Hippocampal formation (tissue), 2 donors: ENCODE measurements around the gene NDUFA1.
A peak's percentile ranks its signal among the peaks of the same experiment; 100 is the strongest.
"Not testable (repeated sequence)": the region's sequence is repeated elsewhere in the genome, so short reads cannot be mapped to it uniquely, and the experiment has no call there.

ENCODE experiments used
- DNase-seq, 2 donors: peaks; one replicate each; lab custom pipeline; 2025; lab: John Stamatoyannopoulos, UW

NDUFA1 gene

DNA sequence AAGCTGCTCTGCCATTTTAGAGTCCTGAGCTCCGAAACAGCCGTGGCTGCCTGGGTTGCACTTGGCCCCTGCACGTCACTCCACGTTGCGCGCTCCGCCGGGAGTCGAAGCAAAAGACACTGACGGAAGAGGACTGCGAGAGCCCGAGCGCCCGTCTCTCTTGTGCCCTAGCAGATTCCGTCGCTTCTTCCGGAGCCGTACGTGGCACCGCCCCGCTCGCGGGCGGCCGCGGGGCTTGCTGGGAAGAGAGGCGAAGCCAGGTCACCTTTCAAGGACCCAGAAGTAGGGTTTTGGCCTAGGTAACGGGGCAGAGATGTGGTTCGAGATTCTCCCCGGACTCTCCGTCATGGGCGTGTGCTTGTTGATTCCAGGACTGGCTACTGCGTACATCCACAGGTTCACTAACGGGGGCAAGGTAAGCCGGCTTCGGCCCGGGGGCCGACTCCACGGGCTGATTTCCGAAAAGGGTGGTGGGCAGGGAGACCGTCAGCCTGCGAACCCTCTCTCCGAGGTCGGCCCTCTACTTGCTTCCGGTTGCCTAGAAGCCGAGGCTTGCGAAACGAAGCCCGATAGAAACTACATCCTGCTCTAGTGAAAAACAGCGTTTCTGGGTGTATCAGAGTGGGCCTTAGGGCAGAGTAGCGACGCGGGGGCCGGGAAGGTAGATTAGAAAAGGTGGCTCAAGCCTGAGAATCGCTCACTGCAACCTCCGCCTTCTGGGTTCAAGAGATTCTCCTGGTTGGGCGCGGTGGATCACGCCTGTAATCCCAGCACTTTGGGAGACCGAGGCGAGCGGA is at the start of gene NDUFA1, which contains the start of gene RNF113A:
TSS of gene NDUFA1 (plus strand) at position 234 of the 797 bp plus-strand sequence. CDS start at position 314, 80 bp downstream.
TSS of gene RNF113A (minus strand) at position 135 of the 797 bp plus-strand sequence. CDS start at position 15, 120 bp downstream.
- peak; percentile 76 to 85 for DNase-seq

DNA sequence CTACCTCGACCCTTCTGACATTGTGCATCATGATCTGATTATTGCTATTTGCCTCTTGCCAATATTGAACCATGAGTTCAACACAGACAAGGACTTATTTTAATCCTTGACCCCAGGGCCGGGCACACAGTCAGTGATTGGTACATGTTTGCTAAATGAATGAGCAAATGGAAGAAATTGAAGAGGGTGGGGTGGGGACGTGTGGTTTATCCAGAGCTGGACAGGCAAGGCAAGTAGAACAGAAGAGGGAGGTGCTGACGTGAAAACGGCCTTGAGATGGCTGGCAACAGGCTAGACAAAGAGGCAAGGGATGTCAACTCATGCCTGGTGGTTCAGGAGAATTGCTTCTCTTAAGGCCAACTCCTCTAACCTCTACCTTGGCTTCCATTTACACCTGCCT is 47.4 kb upstream of the NDUFA1 start:
- DNase-seq, result not testable (repeated sequence)

DNA sequence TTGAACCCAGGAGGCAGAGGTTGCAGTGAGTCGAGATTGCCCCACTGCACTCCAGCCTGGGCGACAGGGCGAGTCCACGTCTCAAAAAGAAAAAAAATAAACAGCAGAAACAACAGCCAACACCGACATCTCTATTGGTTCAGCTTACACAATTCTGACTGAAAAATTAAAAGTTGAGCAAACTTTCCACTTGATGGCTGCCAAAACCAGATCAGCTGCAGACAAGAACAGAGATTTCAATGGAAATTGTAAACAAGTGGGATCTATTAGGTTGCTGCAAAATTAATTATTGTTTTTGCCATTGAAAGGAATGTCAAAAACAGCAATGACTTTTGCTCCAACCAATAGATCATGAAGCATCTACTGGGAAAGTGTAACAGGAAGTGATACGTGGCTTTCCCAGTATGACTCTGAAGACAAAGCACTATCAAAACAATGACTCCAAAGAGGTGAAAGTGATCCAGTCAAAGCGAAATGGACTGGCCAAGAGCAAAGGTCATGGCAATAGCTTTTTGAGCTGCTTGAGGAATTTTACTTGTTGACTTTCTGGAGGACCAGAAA is 45.2 kb upstream of the NDUFA1 start:
- no peak for DNase-seq

DNA sequence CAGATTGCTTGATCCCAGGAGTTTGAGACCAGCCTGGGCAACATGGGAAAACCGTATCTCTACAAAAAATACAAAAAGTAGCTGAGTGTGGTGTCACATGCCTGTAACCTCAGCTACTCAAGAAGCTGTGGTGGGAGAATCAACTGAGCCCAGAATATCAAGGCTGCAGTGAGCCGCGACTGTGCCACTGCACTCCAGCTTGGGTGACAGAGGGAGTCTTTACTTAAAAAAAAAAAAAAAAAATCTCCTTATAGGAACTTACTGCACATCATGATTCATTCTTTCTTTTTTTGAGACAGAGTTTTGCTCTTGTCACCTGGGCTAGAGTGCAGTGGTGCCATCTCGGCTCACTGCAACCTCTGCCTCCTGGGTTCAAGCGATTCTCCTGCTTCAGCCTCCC is 43.2 kb upstream of the NDUFA1 start:
- no peak for DNase-seq

DNA sequence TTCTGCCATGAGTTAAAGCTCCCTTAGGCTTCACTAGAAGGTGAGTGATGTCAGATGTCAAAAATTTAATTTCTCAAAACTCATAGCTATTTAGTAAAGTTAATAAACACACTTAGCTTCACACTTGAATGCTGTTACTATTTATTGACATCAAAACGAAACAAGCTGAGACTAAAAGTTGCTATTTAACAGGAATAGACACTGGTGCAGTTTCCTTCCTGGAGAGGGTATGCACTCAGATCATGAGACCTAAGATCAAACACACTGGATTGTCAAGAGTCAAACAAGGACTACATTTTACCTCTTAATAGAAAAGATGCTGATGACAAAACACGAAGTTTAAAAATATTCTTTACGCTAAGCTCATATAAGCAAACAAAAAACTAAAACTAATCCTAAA is 37.7 kb upstream of the NDUFA1 start:
- no peak for DNase-seq

DNA sequence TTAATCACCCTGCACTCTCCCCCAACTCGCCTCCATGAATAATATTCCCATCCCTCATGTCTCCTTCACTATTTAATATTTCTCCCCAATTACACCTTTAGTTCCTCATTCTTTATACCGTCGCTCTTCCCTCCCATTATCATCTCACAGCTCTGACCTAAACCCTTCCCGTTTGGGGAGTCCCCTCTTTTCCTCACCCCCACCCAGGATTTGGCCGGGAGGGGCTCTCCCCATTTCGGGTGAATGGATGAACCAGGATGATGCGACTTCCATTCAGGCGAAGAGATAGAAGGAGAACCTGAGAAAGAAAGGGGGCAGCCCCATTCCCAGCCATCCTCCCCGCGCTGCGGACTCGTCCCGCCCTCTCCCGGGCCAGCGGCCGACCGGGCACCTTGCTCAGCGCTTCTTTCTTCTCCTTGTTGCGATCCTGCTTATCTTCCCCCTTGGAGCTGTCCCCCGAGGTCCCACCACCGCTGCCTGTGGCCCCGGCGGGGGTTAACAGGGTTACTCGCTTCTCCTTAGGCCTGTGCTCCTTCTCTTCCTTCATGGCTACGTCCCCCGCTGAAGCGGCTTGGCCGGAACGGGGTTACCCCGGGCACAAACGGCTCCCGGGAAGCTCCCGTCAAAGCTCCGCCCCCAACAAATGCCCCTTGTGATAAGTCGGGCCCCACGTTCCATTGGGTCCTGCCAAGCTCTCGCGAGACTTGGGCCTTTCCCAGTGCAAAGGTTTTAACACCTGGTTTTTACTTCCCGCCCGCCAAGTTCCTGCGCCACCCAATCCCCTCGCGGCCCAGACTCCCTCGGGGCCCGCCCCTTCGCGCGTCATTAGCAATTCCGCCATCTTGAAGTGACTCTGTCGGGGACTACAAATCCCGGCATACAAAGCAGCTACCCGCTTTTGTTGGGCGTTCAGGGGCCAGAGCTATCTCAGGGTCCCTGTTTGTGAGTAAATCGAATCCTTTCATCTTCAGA is 19.0 kb upstream of the NDUFA1 start, which contains the start of gene UPF3B:
TSS of gene UPF3B (minus strand) at position 582 of the 972 bp plus-strand sequence. CDS start at position 547, 35 bp downstream.
- DNase-seq, result peak; percentile 89 to 94

DNA sequence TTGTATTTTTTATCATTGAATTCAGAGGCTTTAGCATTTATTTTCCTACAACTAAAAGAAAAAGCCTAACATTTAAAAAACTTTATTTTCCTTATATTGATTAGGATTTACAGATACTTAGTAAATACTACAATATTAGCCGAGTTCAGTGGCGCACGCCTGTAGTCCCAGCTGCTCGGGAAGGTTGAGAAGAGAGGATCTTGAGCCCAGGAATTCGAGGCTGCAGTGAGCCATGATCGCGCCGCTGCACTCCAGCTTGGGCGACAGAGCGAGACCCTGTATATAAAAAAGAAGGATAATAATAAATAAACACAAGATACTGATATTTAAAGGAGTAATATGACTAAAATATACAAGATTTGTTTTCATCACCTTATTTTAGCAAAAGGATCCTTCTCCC is 18.2 kb upstream of the NDUFA1 start:
- DNase-seq, result peak in 1 of 2 donors; percentile 0

DNA sequence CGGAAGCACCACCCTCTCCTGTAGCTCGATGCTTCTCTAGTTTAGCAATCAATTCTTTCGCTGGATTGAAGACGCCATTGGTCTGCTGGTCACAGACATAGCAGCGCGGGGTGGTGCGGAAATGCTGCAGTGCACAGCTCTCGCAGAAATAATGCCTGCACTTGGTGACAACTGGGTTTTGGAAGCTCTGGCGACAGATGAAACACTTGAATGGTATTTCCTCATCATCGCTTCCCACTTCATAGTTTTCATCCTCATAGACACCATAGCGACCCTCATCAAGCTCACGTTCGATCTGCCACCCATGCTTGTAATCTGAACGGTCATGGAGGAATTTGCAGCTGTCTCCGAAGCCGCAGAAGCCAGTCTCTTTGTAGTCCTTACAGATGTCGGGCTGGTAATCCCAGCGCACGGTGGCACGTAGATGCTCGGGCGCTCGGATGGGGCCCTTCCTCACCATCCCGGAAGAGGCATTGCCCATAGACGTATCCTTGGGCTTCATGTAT is 953 bp upstream of the NDUFA1 start:
- no peak for DNase-seq

DNA sequence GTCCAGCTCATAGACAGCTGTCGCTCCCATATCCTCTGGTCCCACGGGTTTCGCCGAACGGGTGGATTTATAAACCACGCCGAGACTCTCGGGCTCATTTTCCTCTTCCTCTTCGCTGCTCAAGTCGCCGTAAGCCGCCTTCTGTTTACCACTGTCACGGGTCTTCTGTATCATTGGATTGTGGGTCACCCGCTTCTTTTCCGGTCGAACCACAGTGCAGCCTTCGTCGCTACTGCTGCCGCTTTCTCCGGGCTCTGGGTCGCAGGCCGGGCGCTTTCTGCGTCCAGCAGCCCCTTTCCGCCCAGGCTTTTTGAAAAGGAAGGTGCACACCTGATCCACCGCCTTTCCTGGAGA is 410 bp upstream of the NDUFA1 start:
- peak in 1 of 2 donors; percentile 64 for DNase-seq

DNA sequence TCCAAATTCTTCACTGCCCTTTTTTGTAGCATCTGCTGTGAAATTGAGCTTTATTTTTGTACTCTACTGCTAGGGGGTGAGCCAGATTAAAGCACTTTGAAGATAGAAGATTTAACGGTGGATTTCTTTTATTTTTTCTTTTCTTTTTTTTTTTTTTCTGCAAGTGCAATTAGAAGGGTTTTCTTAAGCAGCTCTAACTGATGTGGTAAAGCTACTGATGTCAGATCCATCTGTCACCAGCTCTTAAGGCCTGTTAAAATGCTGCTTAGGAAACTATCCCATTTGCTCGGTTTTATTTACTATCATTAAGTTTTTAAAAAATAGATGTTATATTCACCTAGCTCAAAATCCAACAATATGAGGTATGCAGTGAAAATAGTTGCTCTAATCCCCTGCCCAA is 7.1 kb downstream of the NDUFA1 start:
- DNase-seq, result no peak

DNA sequence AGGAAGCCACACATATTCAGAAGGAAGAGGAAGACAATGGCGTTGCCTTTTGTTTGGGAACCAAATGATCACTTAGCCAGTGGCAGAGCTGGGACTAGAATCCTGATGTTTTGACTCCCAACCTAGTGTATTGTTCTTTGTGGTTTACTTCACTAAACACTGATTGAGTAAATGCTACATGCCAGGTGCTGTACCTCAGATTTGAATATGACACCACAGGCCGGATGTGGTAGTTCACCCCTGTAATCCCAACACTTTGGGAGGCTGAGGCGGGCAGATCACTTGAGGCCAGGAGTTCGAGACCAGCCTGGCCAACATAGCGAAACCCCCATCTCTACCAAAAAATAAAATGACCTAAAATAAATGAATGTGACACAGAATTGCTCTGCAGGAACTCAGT is 8.4 kb downstream of the NDUFA1 start:
- DNase-seq, result no peak

DNA sequence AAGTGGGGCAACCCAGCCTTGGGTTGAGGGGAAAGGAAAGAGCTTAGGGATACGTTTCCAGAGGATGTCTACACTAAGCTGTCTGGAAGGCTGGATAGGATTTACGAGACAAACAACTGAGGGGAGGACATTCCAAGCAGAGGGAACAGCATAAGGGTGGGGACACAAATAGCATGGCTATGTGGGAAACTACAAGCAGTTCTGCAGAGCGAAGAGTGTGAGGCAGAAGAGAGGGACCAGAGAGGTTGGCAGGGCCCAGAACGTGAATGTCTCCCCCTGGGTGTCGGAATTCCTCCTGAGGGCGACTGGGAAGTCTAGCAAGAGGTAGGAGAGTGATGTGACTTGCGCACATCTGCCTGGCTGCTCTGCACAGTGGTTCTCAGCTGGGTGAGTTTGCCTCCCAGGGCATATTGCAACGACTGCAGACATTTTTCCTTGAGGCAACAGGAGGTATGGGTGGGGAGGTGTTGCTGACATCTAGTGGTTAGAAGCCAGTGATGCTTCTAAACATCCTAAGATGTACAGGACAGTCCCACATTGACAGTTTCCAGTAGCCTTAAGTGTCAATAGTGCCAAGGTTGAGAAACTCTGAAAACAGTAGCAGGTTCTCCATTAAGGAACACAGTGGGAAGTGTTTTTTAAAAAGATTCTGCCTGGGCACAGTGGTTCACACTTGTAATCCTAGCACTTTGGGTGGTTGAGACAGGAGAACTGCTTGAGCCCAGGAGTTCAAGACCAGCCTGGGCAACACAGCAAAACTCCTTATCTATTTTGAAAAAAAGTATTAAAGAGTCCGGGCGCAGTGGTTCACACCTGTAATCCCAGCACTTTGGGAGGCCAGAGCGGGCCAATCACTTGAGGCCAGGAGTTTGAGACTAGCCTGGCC is 9.2 kb downstream of the NDUFA1 start:
- DNase-seq, result peak in 1 of 2 donors; percentile 21

DNA sequence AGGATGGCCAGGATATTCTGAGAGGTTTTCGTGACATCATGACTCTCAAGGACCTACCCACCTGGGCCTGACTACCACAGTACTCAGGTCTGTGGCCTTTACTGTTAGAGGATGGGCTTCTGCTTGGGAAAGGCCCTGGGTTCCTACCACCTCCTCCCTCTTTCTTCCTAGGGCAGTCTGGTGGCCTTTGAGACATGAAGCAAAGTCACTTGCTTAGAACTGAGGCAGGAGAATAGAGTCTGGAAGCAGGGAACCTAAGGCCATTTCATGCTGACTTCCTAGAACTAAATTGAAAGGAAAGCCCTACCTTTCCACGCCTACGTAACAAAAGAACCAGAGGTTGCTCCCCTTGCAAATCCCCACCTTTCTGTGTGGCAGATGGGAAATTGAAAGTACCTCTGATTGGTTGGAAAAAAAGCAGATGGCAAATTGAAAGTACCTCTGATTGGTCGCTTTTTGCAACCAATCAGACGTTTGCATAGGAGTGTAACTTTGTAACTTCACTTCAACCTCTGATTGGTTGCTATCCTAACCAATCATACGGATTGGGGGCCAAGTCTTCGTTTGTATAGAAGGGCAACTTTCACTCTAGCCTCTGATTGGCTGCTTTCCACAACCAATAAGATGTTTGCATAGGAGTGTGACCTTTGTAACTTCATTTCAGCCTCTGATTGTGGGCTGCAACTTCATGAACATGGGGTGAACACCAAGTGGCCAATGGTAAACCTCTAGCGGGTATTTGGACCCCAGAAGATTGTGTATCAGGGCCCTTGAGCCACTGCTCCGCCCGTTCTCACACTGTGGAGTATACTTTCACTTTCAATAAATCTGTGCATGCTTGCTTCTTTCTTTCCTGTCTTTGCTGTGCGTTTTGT is 14.2 kb downstream of the NDUFA1 start:
- no peak for DNase-seq

DNA sequence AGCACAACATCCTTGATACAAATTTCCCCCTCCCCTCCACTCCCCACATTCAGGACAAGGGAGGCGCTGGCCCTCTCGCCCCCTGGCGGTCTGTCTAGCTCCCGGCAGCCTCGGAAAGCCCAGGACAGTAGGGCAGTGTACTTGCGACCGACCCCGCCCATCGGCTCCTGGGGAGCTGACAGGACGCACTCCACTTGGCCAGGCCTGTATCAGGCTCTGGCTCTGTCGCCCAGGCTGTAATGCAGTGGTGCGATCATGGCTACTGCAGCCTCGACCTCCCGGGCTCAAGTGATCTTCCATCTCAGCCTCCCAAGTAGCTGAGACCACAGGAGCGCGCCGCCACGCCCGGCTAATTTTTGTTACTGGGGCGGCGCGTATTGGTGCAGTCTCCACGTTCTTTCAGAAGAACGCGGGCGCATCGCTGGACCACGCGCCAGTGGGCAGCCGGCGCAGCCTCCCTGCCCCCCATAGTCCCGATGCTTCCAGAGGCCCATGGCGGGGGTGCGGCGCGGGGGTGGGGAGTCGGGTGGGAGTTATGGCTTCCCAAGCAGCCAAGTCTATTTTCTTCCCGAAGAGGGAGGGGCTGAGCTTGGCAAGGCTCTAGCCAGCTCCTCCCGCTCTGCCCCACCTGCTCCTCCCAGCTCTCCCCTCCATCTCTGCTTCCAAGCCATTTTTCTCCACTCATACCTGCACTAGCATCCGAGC is 16.2 kb downstream of the NDUFA1 start:
- DNase-seq, result peak in 1 of 2 donors; percentile 4

DNA sequence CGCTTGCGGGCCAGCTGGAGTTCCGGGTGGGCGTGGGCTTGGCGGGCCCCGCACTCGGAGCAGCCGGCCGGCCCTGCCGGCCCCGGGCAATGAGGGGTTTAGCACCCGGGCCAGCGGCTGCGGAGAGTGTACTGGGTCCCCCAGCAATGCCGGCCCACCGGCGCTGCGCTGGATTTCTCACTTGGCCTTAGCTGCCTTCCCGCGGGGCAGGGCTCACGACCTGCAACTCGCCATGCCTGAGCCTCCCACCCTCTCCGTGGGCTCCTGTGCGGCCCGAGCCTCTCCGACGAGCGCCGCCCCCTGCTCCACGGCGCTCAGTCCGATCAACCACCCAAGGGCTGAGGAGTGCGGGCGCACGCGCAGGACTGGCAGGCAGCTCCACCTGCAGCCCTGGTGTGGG is 19.0 kb downstream of the NDUFA1 start:
- DNase-seq, result not testable (repeated sequence)

DNA sequence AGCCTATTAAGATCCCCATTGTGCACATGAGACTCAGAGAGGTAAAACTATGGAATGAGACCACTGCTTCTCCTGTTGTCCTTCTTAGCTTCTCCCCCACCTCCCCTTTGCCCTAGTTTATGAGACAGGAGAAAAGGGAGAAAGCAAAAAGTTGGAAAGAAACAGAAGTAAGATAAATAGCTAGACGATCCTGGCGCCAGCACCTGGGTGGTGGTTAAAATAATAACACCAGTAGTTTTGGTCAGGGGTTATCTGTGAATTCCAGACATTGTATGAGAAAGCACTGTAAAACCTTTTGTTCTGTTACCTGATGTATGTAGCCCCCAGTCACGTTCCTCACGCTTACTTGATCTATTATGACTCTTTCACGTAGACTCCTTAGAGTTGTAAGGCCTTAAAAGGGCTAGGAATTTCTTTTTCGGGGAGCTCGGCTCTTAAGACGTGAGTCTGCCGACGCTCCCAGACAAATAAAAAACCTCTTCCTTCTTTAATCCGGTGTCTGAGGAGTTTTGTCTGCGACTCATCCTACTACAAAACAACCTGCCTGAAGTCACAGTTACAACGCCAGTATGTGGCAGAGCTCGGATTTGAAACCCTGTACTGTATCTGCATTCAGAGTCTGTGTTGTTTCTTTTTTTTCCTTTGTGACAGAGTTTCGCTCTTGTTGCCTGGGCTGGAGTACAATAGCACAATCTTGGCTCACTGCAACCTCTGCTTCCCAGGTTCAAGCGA is 20.5 kb downstream of the NDUFA1 start:
- DNase-seq, result not testable (repeated sequence)

DNA sequence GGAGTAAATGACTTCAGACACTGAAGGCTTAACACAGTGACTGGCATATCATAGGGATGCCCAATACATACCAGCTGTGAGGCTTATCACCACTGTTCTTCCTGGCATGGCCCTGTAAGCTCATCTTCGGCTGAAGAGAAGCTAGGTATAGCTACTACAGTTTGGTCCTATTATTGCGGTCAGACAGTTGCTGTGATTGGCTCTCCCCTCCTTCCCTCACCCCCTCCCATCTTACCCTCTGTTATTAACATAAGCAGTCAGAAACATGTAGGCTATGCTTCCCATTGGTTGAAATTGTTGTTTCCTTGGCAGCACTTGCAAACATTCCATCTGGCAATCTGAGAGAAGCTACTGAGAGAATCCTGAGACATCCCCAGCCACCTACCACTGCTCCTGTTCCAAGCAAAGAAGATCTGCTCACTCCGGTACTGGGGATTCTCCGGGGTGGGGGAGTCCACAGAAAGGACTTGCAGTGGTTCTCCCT is 24.3 kb downstream of the NDUFA1 start, which contains the start of gene AKAP14:
TSS of gene AKAP14 (plus strand) at position 51 of the 484 bp plus-strand sequence. CDS start 7,331 bp downstream, outside the sequence.
- no peak for DNase-seq

DNA sequence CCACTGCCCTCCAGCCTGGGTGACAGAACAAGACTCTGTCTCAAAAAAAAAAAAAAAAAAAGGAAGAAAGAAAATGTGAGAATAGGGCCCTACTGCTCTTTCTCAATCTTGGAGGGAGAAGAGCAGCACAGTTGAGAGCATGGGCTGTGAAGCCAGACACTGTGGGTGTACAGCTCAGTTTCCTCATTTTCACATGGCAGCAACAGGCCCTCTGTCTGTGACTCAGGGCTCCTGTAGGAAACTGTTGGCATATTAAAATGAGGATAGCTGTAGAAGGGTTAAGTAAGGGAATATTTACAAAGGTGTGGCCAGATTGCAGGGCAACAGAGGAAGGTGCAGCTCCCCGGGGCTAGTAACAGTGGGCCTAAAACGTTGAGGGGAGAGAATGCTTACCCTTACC is 27.5 kb downstream of the NDUFA1 start:
- DNase-seq, result no peak
